H1 (cell line): ENCODE results near the gene BRCA2. TPM values are rescaled to one million over a fixed set of nuclear protein-coding genes. Genes with fewer than 3 reads are reported as not detected.

Experiments
- CTCF ChIA-PET: fragments of 300-600 bp; sonication (Branson Sonifier 250); formaldehyde crosslinking; loops from one replicate; lab custom pipeline; 2021; ENCODE audit not compliant: partially characterized antibody; lab: Charles Lee
- POLR2A ChIA-PET: fragments of 300-600 bp; sonication (Branson Sonifier 250); formaldehyde crosslinking; loops from one replicate; lab custom pipeline; 2021; ENCODE audit warnings: inconsistent platforms; ENCODE audit not compliant: partially characterized antibody; lab: Charles Lee
- DNase-seq, 2 experiments: peaks; one replicate each; pipeline versions ENCODE4 v3.0.0 to v3.0.0-alpha.2; 2010 to 2022; ENCODE audit warnings: low spot score in 2 of 2, low read depth in 1 of 2, mixed read lengths in 1 of 2
- FAIRE-seq: peaks from 2 replicates; lab custom pipeline; 2011; peaks lifted over from hg19 to GRCh38; lab: Jason Lieb, UNC
- H2AFZ ChIP-seq: 2 replicates; pipeline ENCODE4 v1.8.1; 2012; ENCODE audit warnings: low read length, inconsistent platforms
- H2AK5ac ChIP-seq: 2 replicates; pipeline ENCODE4 v1.6.1; 2013; ENCODE audit warnings: low read depth, low read length
- H2BK120ac ChIP-seq: replicated peaks from 2 replicates; pipeline ENCODE3; 2013; ENCODE audit warnings: low read depth, low read length, inconsistent platforms
- H2BK12ac ChIP-seq: 2 replicates; pipeline ENCODE4 v1.6.1; 2013; ENCODE audit warnings: low read depth, low read length
- H2BK15ac ChIP-seq: 2 replicates; pipeline ENCODE4 v1.6.1; 2013; ENCODE audit warnings: low read length
- H2BK20ac ChIP-seq: 2 replicates; pipeline ENCODE4 v1.6.1; 2013; ENCODE audit warnings: low read length
- H2BK5ac ChIP-seq: 2 replicates; pipeline ENCODE4 v1.6.1; 2013; ENCODE audit warnings: low read depth, low read length
- H3K14ac ChIP-seq: 2 replicates; pipeline ENCODE4 v1.6.1; 2013; ENCODE audit warnings: inconsistent platforms; ENCODE audit not compliant: insufficient read length
- H3K18ac ChIP-seq: 2 replicates; pipeline ENCODE4 v1.6.1; 2013; ENCODE audit warnings: low read length; ENCODE audit errors: extremely low read depth
- H3K23ac ChIP-seq: 2 replicates; pipeline ENCODE4 v1.6.1; 2013; ENCODE audit warnings: inconsistent platforms; ENCODE audit not compliant: insufficient read length
- H3K23me2 ChIP-seq: 2 replicates; pipeline ENCODE4 v1.6.1; 2013; ENCODE audit warnings: low read depth, low read length
- H3K27ac ChIP-seq: 2 replicates; pipeline ENCODE4 v1.6.1; 2011; ENCODE audit warnings: low read depth, low read length, inconsistent platforms
- H3K27me3 ChIP-seq, 4 experiments: replicated peaks in 1 of 4; 1 replicate in 1 of 4; 2 replicates in 3 of 4; pipeline versions ENCODE4 v1.6.1 to v1.8.1; 2011 to 2013; ENCODE audit warnings: low read length in 3 of 4, mild to moderate bottlenecking in 3 of 4, inconsistent platforms in 2 of 4, mixed read lengths in 2 of 4, moderate library complexity in 1 of 4; ENCODE audit not compliant: control insufficient read depth in 3 of 4, insufficient read depth in 3 of 4; ENCODE audit errors: extremely low read depth in 1 of 4
- H3K36me3 ChIP-seq, 4 experiments: 2 replicates each; pipeline versions ENCODE4 v1.6.1 to v1.8.1; 2011 to 2013; ENCODE audit warnings: mild to moderate bottlenecking in 4 of 4, low read length in 3 of 4, moderate library complexity in 2 of 4, control low read depth in 1 of 4, inconsistent platforms in 1 of 4; ENCODE audit not compliant: insufficient read depth in 4 of 4, control insufficient read depth in 2 of 4
- H3K4ac ChIP-seq: replicated peaks from 2 replicates; pipeline ENCODE3; 2013; ENCODE audit warnings: low read length, low read depth, mixed read lengths, inconsistent platforms; ENCODE audit not compliant: insufficient read length
- H3K4me1 ChIP-seq, 4 experiments: replicated peaks in 1 of 4; 1 replicate in 1 of 4; 2 replicates in 3 of 4; pipeline versions ENCODE4 v1.6.1 to v1.8.1; 2011 to 2013; ENCODE audit warnings: low read length in 3 of 4, inconsistent platforms in 2 of 4, mixed read lengths in 1 of 4; ENCODE audit not compliant: insufficient read depth in 4 of 4, control insufficient read depth in 3 of 4
- H3K4me2 ChIP-seq, 2 experiments: 2 replicates each; pipeline versions ENCODE4 v1.6.1 to v1.8.1; 2011 to 2013; ENCODE audit warnings: low read depth in 2 of 2, low read length in 2 of 2, control low read depth in 1 of 2, inconsistent platforms in 1 of 2, mild to moderate bottlenecking in 1 of 2; ENCODE audit not compliant: insufficient read depth in 1 of 2
- H3K4me3 ChIP-seq, 4 experiments: fragments of 200-600, 300-600 bp in 1 of 4; sonication (generic), shearing (Covaris generic), sonication (Bioruptor Twin) in 1 of 4; 2 replicates each; pipeline versions ENCODE4 v1.5.1 to v1.8.1; 2011 to 2016; ENCODE audit warnings: low read length in 4 of 4, low read depth in 3 of 4, control low read depth in 2 of 4, inconsistent platforms in 2 of 4, mild to moderate bottlenecking in 2 of 4, mixed read lengths in 1 of 4, moderate library complexity in 1 of 4; ENCODE audit not compliant: insufficient read depth in 2 of 4; ENCODE audit errors: extremely low read depth in 1 of 4
- H3K56ac ChIP-seq: replicated peaks from 2 replicates; pipeline ENCODE3; 2013; ENCODE audit warnings: low read depth, mild to moderate bottlenecking, mixed read lengths, low read length, inconsistent platforms; ENCODE audit not compliant: insufficient read length
- H3K79me1 ChIP-seq: 2 replicates; pipeline ENCODE4 v1.6.1; 2013; ENCODE audit warnings: low read depth, low read length, control low read depth
- H3K79me2 ChIP-seq, 2 experiments: 2 replicates each; pipeline versions ENCODE4 v1.6.1 to v1.8.1; 2012 to 2013; ENCODE audit warnings: low read length in 2 of 2, mild to moderate bottlenecking in 2 of 2, inconsistent platforms in 1 of 2; ENCODE audit not compliant: insufficient read depth in 2 of 2, control insufficient read depth in 1 of 2
- H3K9ac ChIP-seq, 4 experiments: replicated peaks in 1 of 4; 1 replicate in 1 of 4; 2 replicates in 3 of 4; pipeline versions ENCODE4 v1.6.1 to v1.8.1; 2011 to 2013; ENCODE audit warnings: low read depth in 3 of 4, low read length in 3 of 4, control low read depth in 2 of 4, mild to moderate bottlenecking in 2 of 4, moderate library complexity in 2 of 4, inconsistent platforms in 1 of 4; ENCODE audit errors: extremely low read depth in 1 of 4
- H3K9me3 ChIP-seq, 2 experiments: 2 replicates each; pipeline versions ENCODE4 v1.6.1 to v1.8.1; 2012 to 2013; ENCODE audit warnings: mild to moderate bottlenecking in 2 of 2, moderate library complexity in 2 of 2, control low read depth in 1 of 2, inconsistent platforms in 1 of 2, low read depth in 1 of 2, low read length in 1 of 2, mixed read lengths in 1 of 2; ENCODE audit not compliant: insufficient read depth in 2 of 2
- H4K20me1 ChIP-seq, 2 experiments: replicated peaks in 1 of 2; 2 replicates each; pipeline versions ENCODE3 to v1.8.1; 2011 to 2013; ENCODE audit warnings: inconsistent platforms in 2 of 2, low read length in 2 of 2, mild to moderate bottlenecking in 1 of 2; ENCODE audit not compliant: insufficient read depth in 2 of 2, control insufficient read depth in 1 of 2
- H4K5ac ChIP-seq: 2 replicates; pipeline ENCODE4 v1.6.1; 2013; ENCODE audit warnings: low read length, low read depth, mixed read lengths, inconsistent platforms; ENCODE audit not compliant: insufficient read length
- H4K8ac ChIP-seq: 2 replicates; pipeline ENCODE4 v1.8.0; 2013; ENCODE audit warnings: mild to moderate bottlenecking, moderate library complexity, low read length, inconsistent platforms; ENCODE audit not compliant: insufficient read depth; ENCODE audit errors: extremely low read depth
- H4K91ac ChIP-seq: replicated peaks from 2 replicates; pipeline ENCODE3; 2013; ENCODE audit warnings: low read length, mixed read lengths, inconsistent platforms; ENCODE audit not compliant: insufficient read length
- CBX8 ChIP-seq: fragments of 300-800, 300-1000 bp; sonication (generic); IDR thresholded peaks from 2 replicates; pipeline ENCODE4 v1.7.1; 2016; ENCODE audit warnings: low read depth, low read length, borderline replicate concordance
- POU5F1 ChIP-seq: IDR thresholded peaks from 2 replicates; pipeline ENCODE4 v1.6.1; 2011; ENCODE audit warnings: low read depth, mild to moderate bottlenecking, low read length, moderate library complexity
- WGBS, 2 experiments: shearing (Covaris generic) in 1 of 2; methylation state at CpG; one replicate each; pipeline versions ENCODE4 v1.1.6 to v1.1.7; 2013 to 2015; ENCODE audit warnings: low lambda C conversion rate in 2 of 2, mixed read lengths in 2 of 2, inconsistent platforms in 1 of 2, low coverage in 1 of 2, missing lambda C conversion rate in 1 of 2; ENCODE audit not compliant: insufficient replicate concordance in 2 of 2, insufficient coverage in 1 of 2, insufficient read length in 1 of 2; ENCODE audit errors: extremely low coverage in 1 of 2, missing lambda C conversion rate in 1 of 2; 5-methylcytosine and 5-hydroxymethylcytosine counted together
- polyA plus RNA-seq, 7 experiments: library from polyadenylated mRNA; depleted of rRNA in 3 of 7; stranded (reverse) in 5 of 7; unstranded in 2 of 7; fragments of >200 nt in 5 of 7; fragments of 200-250 nt in 2 of 7; gene quantifications; 1 replicate in 5 of 7; 2 replicates in 1 of 7; 4 replicates in 1 of 7; pipeline versions ENCODE4 v1.2.1 to v1.2.3, GENCODE V29; 2011 to 2013; ENCODE audit warnings: missing spikeins in 2 of 7, mixed read lengths in 2 of 7
- total RNA-seq: library from RNA; stranded (reverse); fragmentation: NEBNext Ultra II Directional; extraction: Animal tissue kit (Norgen Biotek cat#: 25700); gene quantifications from 2 replicates; pipeline ENCODE4 v1.2.1, GENCODE V29; 2021

The BRCA2 gene
- total and polyA plus RNA-seq, 2 of the 8 experiments (the other 6 are each of a cell fraction or from before 2014, with no cell fraction given): 4.2 to 24.9 TPM

- Histone ChIP-seq H3K23ac (no peak overlapping the region), H2BK5ac (no peak overlapping the region), H4K8ac (no peak overlapping the region), H3K4me1 (peaks cover 0 to 4% (median under 1%) of the 10 kb centered on the region in 4 experiments; a peak in 2 of 7 replicates), H3K4me3 (no peak overlapping the region), H3K36me3 (peaks cover 0 to 7% (median 3%) of the 10 kb centered on the region in 4 experiments; a peak in 3 of 8 replicates), H3K27me3 (no peaks in the 10 kb centered on the region), H3K79me1 (no peaks in the 10 kb centered on the region), H3K79me2 (no peaks in the 10 kb centered on the region), H4K91ac (no peak overlapping the region), H2BK12ac (no peak overlapping the region), H2BK20ac (no peak overlapping the region), H2BK120ac (no peak overlapping the region), H4K20me1 (no peaks in the 10 kb centered on the region), H2BK15ac (no peak overlapping the region; the same call in 1 of the 2 replicates), H3K9me3 (no peaks in the 10 kb centered on the region), H3K9ac (peak overlapping the region in 1 of 4 experiments; percentile 46; a peak in 2 of 7 replicates), H2AFZ (no peak overlapping the region), H3K14ac (no peak overlapping the region), H3K23me2 (no peaks in the 10 kb centered on the region), H3K56ac (no peak overlapping the region), H3K4me2 (no peak overlapping the region), H3K18ac (no peak overlapping the region), H2AK5ac (no peak overlapping the region), H4K5ac (no peak overlapping the region), H3K27ac (no peak overlapping the region), H3K4ac (no peak overlapping the region)
- TF ChIP-seq POU5F1 (no peak), CBX8 (no peak)
- 85% methylated on average over 1 of the region's 1 CpG; no CpG with 5 or more reads in 1 of the 2 experiments for WGBS, 2 experiments
- no peak for FAIRE-seq
- ChIA-PET CTCF (interaction anchor here (0.7 to 1.8 kb wide), 6 partner anchors 8 to 144 kb away, joined by 3 to 7 read pairs (median 4); no protein-coding TSS in a partner anchor), POLR2A (interaction anchor here (0.9 kb wide), 1 partner anchor 28 kb away, joined by 3 read pairs; no protein-coding TSS in a partner anchor)
- DNase-seq: no peak
Measured at GRCh38 chr13:32390484-32390883, 75.2 kb downstream of the BRCA2 start.
